ENCODE results near the gene SGMS1.
"Not testable (repeated sequence)": the region's sequence is repeated elsewhere in the genome, so short reads cannot be mapped to it uniquely, and the experiment has no call there.

SGMS1 gene

GRCh38 chr10:50299948-50300669 lies 323.6 kb downstream of the SGMS1 start:
- no peak for DNase-seq (ENCODE audit: low spot score)

DNA sequence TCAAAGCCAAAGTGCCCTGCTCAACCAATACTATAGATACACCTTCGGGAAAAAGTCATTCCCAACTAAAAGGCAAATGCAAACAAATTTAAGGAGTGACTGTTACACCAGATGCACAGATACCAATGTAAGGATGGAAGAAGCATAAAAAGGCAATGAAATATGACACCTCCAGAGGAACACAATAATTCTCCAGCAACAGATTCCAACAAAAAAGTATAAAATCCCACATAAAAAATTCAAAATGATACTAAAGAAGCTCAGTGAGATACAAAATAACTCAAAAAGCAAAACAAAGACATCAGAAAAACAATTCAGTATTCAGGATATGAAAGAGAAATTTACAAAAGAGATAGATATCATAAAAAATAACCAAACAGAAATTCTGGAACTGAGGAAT lies 328.4 kb downstream of the SGMS1 start:
- no peak for DNase-seq (ENCODE audit: low spot score)

DNA sequence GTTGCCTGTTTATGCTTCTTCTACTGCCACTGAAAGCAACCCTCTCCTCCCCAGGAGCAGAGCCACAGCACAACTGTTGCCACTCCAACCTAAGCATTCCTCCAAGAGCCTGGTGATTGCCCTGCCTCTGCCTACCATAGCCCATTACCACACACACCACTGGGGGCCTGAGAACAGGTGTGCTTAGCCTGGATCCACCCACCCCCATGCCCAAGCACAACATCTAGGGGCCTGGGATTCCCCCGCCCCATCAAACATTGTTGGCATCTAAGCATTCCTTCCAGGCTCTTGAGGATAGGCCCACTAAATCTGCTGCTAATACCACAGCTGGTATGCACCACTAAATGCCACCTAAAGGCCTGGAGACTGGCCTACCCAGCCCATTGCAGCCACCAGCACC lies 329.2 kb downstream of the SGMS1 start:
- DNase-seq (ENCODE audit: low spot score): no peak

DNA sequence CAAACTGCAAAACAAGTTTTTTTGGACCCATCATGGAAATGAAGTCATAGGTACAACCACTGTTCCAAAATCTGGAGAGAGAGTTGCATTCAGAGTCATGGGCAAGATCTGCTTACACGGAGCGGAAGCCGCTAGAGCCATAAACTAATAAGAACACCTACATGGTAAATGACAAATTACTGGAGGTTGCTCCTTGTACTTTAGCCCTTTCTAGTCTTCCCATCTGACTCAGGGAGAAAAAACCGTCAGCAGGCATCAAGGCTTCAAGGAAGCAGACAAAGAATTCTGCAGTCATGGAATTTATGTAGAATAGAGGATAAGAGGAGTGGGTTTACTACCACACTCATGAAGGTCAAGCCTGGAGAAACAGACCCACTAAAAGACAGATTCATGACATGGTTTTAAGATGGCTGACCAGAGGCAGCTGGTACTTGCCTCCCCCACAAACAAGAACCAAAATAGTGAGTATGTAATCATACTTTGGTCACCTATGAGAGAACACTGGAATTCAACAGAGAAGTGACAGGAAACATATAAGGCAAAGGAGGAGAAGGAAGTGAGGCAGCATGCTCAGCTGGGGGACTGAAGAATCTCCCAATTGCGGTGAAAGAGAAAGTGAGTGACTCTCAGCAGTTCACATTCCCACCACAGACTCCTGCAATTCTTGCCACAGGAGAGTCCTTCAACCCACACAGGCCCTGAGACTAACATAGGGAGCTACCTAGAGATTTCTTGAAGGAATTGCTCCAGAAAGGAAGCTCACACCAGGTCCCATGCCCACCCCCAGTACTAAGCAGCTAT lies 330.0 kb downstream of the SGMS1 start:
- DNase-seq (ENCODE audit: low spot score): no peak

GRCh38 chr10:50291261-50291850 lies 332.4 kb downstream of the SGMS1 start:
- DNase-seq (ENCODE audit: low spot score): peak; percentile 23

DNA sequence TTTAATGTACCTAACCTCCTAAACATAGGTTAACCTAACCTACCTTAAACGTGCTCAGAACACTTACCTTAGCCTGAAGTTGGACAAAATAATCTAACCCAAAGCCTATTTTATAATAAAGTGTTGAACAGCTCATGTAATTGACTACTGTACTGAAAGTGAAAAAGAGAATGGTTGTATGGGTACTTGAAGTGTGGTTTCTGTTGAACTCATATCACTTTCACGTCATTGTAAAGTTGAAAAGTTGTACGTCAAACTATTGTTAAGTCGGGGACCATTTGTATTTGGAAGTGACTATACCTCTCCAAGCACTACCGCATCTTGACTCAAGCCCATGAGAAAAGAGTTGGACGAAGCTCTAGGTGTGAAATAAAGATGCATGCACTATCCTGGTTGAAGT lies 334.6 kb downstream of the SGMS1 start:
- DNase-seq (ENCODE audit: low spot score): no peak

GRCh38 chr10:50286996-50287803 lies 336.6 kb downstream of the SGMS1 start:
- peak; percentile 11 for DNase-seq (ENCODE audit: low spot score)

DNA sequence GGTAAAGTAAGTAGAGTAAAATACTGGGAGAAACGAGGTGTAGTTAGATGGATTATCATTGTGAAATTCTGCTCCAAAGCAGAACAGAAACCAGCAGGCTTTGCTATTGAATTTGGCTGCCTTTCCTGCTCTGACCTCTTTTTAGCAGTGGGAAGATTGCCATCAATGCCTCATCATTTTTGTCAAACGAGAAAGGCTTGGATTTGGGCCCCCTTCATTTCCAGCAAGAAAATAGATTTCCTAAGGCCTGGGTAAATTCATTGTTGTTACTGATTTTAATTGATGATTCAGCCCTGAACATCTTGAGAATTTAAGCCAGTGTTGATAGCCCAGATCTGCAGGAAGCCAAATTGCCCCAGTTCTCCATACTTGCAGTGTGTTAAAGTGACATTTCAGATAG lies 337.2 kb downstream of the SGMS1 start:
- DNase-seq (ENCODE audit: low spot score): peak; percentile 58

- no peak for DNase-seq (ENCODE audit: low spot score)
Measured at GRCh38 chr10:50281967-50282522, 341.7 kb downstream of the SGMS1 start.

DNA sequence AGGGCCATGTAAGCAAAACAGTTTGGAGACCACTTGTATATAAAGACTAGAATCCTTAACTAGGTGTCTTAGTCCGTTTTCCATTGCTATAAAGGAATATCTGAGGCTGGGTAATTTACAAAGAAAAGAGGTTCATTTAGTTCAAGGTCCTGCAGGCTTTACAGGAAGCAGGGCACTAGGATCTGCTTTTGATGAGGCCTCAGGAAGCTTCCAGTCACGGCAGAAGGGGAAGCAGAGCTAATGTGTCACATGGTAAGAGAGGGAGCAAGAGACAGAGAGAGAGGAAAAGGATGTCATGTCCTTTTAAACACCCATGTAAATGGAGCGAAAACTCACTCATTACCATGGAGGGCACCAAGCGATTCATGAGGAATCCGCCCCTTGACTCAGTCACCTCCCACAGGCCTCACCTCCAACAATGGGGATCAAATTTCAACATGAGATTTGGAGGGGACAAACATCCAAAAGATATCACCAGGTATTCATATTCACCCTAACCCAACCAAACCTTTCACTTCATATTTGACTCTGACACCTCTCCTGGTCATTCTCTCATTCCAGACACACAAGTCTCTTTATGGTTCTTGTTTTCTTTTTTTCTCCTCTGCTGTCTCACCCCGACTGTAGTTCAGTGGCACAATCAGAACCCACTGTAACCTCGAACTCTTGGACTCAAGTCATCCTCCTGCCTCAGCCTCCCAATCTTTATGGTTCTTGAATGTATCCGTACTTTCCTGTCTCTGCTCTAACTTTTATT lies 342.4 kb downstream of the SGMS1 start:
- DNase-seq (ENCODE audit: low spot score): no peak

- DNase-seq (ENCODE audit: low spot score): no peak
Measured at GRCh38 chr10:50280049-50280841, 343.5 kb downstream of the SGMS1 start.

DNA sequence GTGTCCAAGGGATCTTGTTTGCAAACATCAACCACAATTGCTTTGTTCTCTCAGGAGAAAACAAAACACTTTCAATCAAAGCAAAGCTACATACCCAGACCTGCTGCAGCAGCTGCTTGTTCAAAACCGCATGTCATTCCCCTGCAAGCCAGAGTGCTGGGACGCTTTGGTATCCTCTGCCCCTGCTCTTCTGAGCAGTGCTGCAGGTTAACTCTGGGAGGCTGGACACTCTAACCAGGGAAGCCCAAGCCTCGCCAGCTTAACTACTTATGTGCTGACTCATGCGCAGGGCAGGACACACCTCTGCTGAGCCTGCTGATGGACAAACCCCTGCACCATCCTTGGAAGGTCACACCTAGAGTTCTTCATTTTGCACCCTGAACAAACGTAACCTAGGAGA lies 344.3 kb downstream of the SGMS1 start:
- no peak for DNase-seq (ENCODE audit: low spot score)

- peak; percentile 32 for DNase-seq (ENCODE audit: low spot score)
Measured at GRCh38 chr10:50275650-50276235, 348.0 kb downstream of the SGMS1 start.

DNA sequence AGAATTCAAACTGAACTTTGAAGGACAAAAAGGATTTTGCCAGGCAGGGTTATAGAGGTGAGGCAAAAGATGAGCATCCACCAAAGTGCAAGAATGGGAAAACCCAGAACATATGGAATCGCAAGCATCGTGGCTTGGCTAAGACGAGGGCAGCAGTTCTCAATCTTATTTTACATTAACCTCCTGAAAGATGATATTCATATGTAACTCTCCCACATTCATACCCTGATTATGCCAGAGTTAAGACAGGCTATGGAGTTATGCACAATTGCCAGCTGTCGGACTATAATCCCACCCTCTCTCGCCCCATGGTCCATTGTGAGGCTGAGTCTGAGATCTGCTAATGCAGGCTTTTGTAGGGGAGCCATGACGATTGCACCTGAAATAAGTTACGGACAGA lies 351.2 kb downstream of the SGMS1 start:
- no peak for DNase-seq (ENCODE audit: low spot score)

DNA sequence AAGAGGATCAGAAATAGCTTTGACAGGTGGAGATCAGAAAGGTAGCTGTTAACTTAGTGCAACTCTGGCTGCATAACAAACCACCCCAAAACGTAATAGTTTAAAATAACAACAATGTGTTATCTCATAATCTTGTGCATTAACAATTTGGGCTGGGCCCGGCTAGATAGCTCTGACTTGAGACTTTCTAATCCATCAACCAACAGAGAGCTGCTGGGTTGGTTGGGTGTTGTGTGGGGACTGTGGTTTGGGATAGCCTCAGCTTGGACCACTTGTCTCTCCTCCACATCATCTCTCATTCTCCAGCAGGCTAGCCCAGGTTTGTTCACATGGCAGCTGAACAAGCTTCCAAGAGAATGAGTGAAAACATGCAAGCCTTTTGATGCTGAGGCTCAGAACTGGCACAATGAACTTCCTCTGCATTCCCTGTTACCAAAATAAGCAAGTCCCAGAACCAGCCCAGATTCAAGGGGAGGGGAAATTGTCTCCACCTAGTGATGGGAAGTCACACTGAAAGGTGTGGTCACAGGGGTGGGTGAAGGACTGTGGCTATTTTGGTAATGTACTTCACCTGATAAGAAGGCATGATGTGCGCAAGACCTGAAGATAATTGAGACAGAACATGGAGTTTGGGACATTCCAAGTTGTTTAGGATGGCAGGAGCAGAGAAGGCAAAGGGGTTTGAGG lies 352.0 kb downstream of the SGMS1 start:
- no peak for DNase-seq (ENCODE audit: low spot score)

DNA sequence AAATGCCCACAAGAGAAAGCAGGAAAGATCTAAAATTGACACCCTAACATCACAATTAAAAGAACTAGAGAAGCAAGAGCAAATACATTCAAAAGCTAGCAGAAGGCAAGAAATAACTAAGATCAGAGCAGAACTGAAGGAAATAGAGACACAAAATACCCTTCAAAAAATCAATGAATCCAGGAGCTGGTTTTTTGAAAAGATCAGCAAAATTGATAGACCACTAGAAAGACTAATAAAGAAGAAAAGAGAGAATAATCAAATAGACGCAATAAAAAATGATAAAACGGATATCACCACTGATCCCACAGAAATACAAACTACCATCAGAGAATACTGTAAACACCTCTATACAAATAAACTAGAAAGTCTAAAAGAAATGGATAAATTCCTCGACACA lies 355.9 kb downstream of the SGMS1 start:
- DNase-seq (ENCODE audit: low spot score): not testable (repeated sequence)

DNA sequence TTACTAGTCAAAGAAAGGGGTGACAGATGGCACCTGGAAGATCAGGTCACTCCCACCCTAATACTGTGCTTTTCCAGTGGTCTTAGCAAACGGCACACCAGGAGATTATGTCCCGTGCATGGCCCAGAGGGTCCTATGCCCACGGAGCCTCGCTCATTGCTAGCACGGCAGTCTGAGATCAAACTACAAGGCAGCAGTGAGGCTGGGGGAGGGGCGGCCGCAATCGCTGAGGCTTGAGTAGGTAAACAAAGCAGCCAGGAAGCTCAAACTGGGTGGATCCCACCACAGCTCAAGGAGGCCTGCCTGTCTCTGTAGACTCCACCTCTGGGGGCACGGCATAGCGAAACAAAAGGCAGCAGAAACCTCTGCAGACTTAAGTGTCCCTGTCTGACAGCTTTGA lies 361.1 kb downstream of the SGMS1 start:
- DNase-seq (ENCODE audit: low spot score): not testable (repeated sequence)

DNA sequence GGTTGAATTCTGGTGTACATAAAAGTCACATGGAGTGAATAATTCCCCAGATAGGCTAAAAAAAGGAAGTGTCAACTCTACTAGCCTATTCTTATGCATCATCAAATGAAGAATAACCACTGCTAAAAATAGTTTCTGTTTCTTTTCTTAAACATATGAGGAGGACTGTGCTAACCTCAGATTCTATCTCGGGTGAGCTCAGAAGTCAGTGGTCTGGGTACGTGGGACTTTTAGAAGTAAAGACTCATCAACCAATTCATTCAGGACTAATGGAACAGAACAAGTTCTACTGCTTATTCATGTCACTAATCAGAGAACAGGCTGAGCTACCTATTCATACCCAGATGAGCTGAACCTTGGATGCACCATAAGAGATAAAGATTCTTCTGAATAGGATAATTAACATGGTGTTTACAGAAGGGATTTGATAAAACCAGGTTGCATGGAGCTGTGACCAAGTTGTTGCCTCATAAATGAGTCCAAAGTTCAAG lies 362.9 kb downstream of the SGMS1 start:
- DNase-seq (ENCODE audit: low spot score): no peak

Measured in Ammon's horn (tissue), 1 donor.